HG02870 (cell line): ENCODE results near the gene SHISA3.
"Not testable (repeated sequence)": the region's sequence is repeated elsewhere in the genome, so short reads cannot be mapped to it uniquely, and the experiment has no call there.

Experiments
- ATAC-seq: cut with Tn5 transposase; IDR thresholded peaks from one replicate; pipeline ENCODE4 v1.9.1; 2021; ENCODE audit warnings: mild to moderate bottlenecking, moderate library complexity; ENCODE audit not compliant: unreplicated experiment

The SHISA3 gene

GRCh38 chr4:42396752-42397634, at the start of gene SHISA3:
Gene SHISA3, plus strand, starts transcription at chr4:42397488. Its CDS starts 569 bp downstream, at chr4:42398057.
- ATAC-seq, result peak; percentile 49

- no peak for ATAC-seq
Observed at GRCh38 chr4:42348247-42348646, 49.0 kb upstream of the SHISA3 start.

- ATAC-seq, result no peak
Observed at GRCh38 chr4:42348692-42349091, 48.6 kb upstream of the SHISA3 start.

- ATAC-seq, result no peak
Observed at GRCh38 chr4:42350611-42351182, 46.6 kb upstream of the SHISA3 start.

GRCh38 chr4:42352049-42352448, 45.2 kb upstream of the SHISA3 start:
- ATAC-seq, result no peak

GRCh38 chr4:42357325-42357724, 40.0 kb upstream of the SHISA3 start:
- no peak for ATAC-seq

- no peak for ATAC-seq
Observed at GRCh38 chr4:42359711-42360110, 37.6 kb upstream of the SHISA3 start.

- no peak for ATAC-seq
Observed at GRCh38 chr4:42360256-42360669, 37.0 kb upstream of the SHISA3 start.

GRCh38 chr4:42361456-42361855, 35.8 kb upstream of the SHISA3 start:
- no peak for ATAC-seq

GRCh38 chr4:42362591-42362990, 34.7 kb upstream of the SHISA3 start:
- no peak for ATAC-seq

GRCh38 chr4:42363614-42364013, 33.7 kb upstream of the SHISA3 start:
- ATAC-seq, result no peak

- no peak for ATAC-seq
Observed at GRCh38 chr4:42364266-42365053, 32.8 kb upstream of the SHISA3 start.

GRCh38 chr4:42366959-42367358, 30.3 kb upstream of the SHISA3 start:
- no peak for ATAC-seq

- no peak for ATAC-seq
Observed at GRCh38 chr4:42369489-42369888, 27.8 kb upstream of the SHISA3 start.

- no peak for ATAC-seq
Observed at GRCh38 chr4:42371305-42372252, 25.7 kb upstream of the SHISA3 start.

- ATAC-seq, result not testable (repeated sequence)
Observed at GRCh38 chr4:42372303-42372702, 25.0 kb upstream of the SHISA3 start.

GRCh38 chr4:42377497-42377896, 19.8 kb upstream of the SHISA3 start:
- no peak for ATAC-seq

GRCh38 chr4:42381666-42382065, 15.6 kb upstream of the SHISA3 start:
- ATAC-seq, result no peak

- ATAC-seq, result no peak
Observed at GRCh38 chr4:42385516-42385915, 11.8 kb upstream of the SHISA3 start.

- peak; percentile 56 for ATAC-seq
Observed at GRCh38 chr4:42390622-42391354, 6.5 kb upstream of the SHISA3 start.
